WTC11 (cell line): ENCODE measurements around the gene VDR. TPM values are rescaled to one million over a fixed set of nuclear protein-coding genes. Genes with fewer than 3 reads are reported as not detected.
A peak's percentile ranks its signal among the peaks of the same experiment; 100 is the strongest.

ENCODE experiments used
- ATAC-seq: fragments of 200-7000 bp; cut with Tn5 transposase; 2 replicates; pipeline ENCODE4 v1.10.0; 2021; ENCODE audit warnings: mild to moderate bottlenecking, moderate library complexity
- CTCF ChIA-PET: fragments of 300-600 bp; sonication (Branson Sonifier 250); formaldehyde crosslinking; loops from one replicate; lab custom pipeline; 2021; ENCODE audit warnings: antibody characterized with exemption; lab: Charles Lee
- POLR2A ChIA-PET: fragments of 350-600 bp; sonication (Branson Sonifier 250); formaldehyde crosslinking; loops from one replicate; lab custom pipeline; 2021; ENCODE audit warnings: antibody characterized with exemption; lab: Charles Lee
- DNase-seq: peaks from one replicate; pipeline ENCODE4 v3.0.0; 2021; ENCODE audit warnings: low spot score
- H3K27ac Mint-ChIP-seq: 2 replicates; pipeline ENCODE4 v1.8.0; 2021; ENCODE audit warnings: mixed read lengths
- H3K27me3 Mint-ChIP-seq: 2 replicates; pipeline ENCODE4 v1.8.0; 2021; ENCODE audit warnings: low read depth, mild to moderate bottlenecking, moderate library complexity, mixed read lengths
- H3K36me3 Mint-ChIP-seq: 2 replicates; pipeline ENCODE4 v1.8.0; 2021; ENCODE audit warnings: mixed read lengths
- H3K4me1 Mint-ChIP-seq: 2 replicates; pipeline ENCODE4 v1.8.0; 2022; ENCODE audit warnings: mixed read lengths
- H3K4me3 Mint-ChIP-seq: 2 replicates; pipeline ENCODE4 v1.8.0; 2021; ENCODE audit warnings: mild to moderate bottlenecking, moderate library complexity, mixed read lengths
- H3K9me3 Mint-ChIP-seq: 2 replicates; pipeline ENCODE4 v1.8.0; 2021; ENCODE audit warnings: mixed read lengths
- ATF2 ChIP-seq: sonication (generic); formaldehyde crosslinking; IDR thresholded peaks from 2 replicates; pipeline ENCODE4 v1.8.1; 2022; ENCODE audit warnings: low read depth, missing genetic modification reagents, borderline replicate concordance
- ATF6 ChIP-seq: sonication (generic); formaldehyde crosslinking; IDR thresholded peaks from 2 replicates; pipeline ENCODE4 v1.8.1; 2023; ENCODE audit warnings: mild to moderate bottlenecking, missing genetic modification reagents
- CBFB ChIP-seq: sonication (generic); formaldehyde crosslinking; IDR thresholded peaks from 2 replicates; pipeline ENCODE4 v1.8.1; 2022; ENCODE audit warnings: mild to moderate bottlenecking, low read depth, missing genetic modification reagents
- CREB1 ChIP-seq: sonication (generic); formaldehyde crosslinking; IDR thresholded peaks from 2 replicates; pipeline ENCODE4 v1.8.0; 2023; ENCODE audit warnings: mild to moderate bottlenecking, missing genetic modification reagents
- ELF4 ChIP-seq: sonication (generic); formaldehyde crosslinking; IDR thresholded peaks from 2 replicates; pipeline ENCODE4 v1.8.1; 2022; ENCODE audit warnings: low read depth, mild to moderate bottlenecking, moderate library complexity, missing genetic modification reagents
- ETV6 ChIP-seq: sonication (generic); formaldehyde crosslinking; IDR thresholded peaks from 2 replicates; pipeline ENCODE4 v1.8.1; 2022; ENCODE audit warnings: mild to moderate bottlenecking, missing genetic modification reagents
- FOXK1 ChIP-seq: sonication (generic); formaldehyde crosslinking; IDR thresholded peaks from 2 replicates; pipeline ENCODE4 v1.8.0; 2022; ENCODE audit warnings: mild to moderate bottlenecking, moderate library complexity, missing genetic modification reagents
- IRF1 ChIP-seq: sonication (generic); formaldehyde crosslinking; IDR thresholded peaks from 2 replicates; pipeline ENCODE4 v1.8.0; 2023; ENCODE audit warnings: missing genetic modification reagents
- IRF2 ChIP-seq: sonication (generic); formaldehyde crosslinking; IDR thresholded peaks from 2 replicates; pipeline ENCODE4 v1.8.0; 2022; ENCODE audit warnings: low read depth, missing genetic modification reagents, borderline replicate concordance
- KAT7 ChIP-seq: sonication (generic); formaldehyde crosslinking; IDR thresholded peaks from 2 replicates; pipeline ENCODE4 v1.8.1; 2023; ENCODE audit warnings: missing genetic modification reagents, mild to moderate bottlenecking, borderline replicate concordance
- NR1H2 ChIP-seq: sonication (generic); formaldehyde crosslinking; IDR thresholded peaks from 2 replicates; pipeline ENCODE4 v1.9.0; 2021; ENCODE audit warnings: mild to moderate bottlenecking, moderate library complexity, missing genetic modification reagents
- NR3C1 ChIP-seq: sonication (generic); formaldehyde crosslinking; conservative IDR thresholded peaks from 2 replicates; pipeline ENCODE4 v1.8.1; 2023; ENCODE audit warnings: low read depth, mild to moderate bottlenecking, missing genetic modification reagents
- RELA ChIP-seq: sonication (generic); formaldehyde crosslinking; IDR thresholded peaks from 2 replicates; pipeline ENCODE4 v1.8.1; 2022; ENCODE audit warnings: missing genetic modification reagents, mild to moderate bottlenecking, borderline replicate concordance
- RORB ChIP-seq: fragments of 250-450 bp; sonication (Bioruptor Pico); IDR thresholded peaks from 2 replicates; pipeline ENCODE4 v1.9.0; 2021; ENCODE audit warnings: mild to moderate bottlenecking
- SMAD4 ChIP-seq: sonication (generic); formaldehyde crosslinking; IDR thresholded peaks from 2 replicates; pipeline ENCODE4 v1.8.0; 2022; ENCODE audit warnings: mild to moderate bottlenecking, missing genetic modification reagents
- SP1 ChIP-seq: sonication (generic); formaldehyde crosslinking; conservative IDR thresholded peaks from 2 replicates; pipeline ENCODE4 v1.8.1; 2022; ENCODE audit warnings: missing genetic modification reagents
- TEAD4 ChIP-seq: sonication (generic); formaldehyde crosslinking; IDR thresholded peaks from 2 replicates; pipeline ENCODE4 v1.8.0; 2022; ENCODE audit warnings: mild to moderate bottlenecking, missing genetic modification reagents
- TP53 ChIP-seq: sonication (generic); formaldehyde crosslinking; IDR thresholded peaks from 2 replicates; pipeline ENCODE4 v1.8.1; 2023; ENCODE audit warnings: mild to moderate bottlenecking, missing genetic modification reagents
- ZNF138 ChIP-seq: sonication (generic); formaldehyde crosslinking; conservative IDR thresholded peaks from 2 replicates; pipeline ENCODE4 v1.8.1; 2022; ENCODE audit warnings: mild to moderate bottlenecking, moderate library complexity, missing genetic modification reagents
- ZNF232 ChIP-seq: sonication (generic); formaldehyde crosslinking; IDR thresholded peaks from 2 replicates; pipeline ENCODE4 v1.8.0; 2022; ENCODE audit warnings: mild to moderate bottlenecking, missing genetic modification reagents
- ZNF423 ChIP-seq: fragments of 250-450 bp; sonication (Bioruptor Pico); IDR thresholded peaks from 2 replicates; pipeline ENCODE4 v2.1.2; 2022; ENCODE audit warnings: mild to moderate bottlenecking, moderate library complexity
- ZSCAN18 ChIP-seq: fragments of 250-450 bp; sonication (Bioruptor Pico); IDR thresholded peaks from 2 replicates; pipeline ENCODE4 v2.1.2; 2022; ENCODE audit warnings: mild to moderate bottlenecking, moderate library complexity
- total RNA-seq: library from RNA; stranded (reverse); gene quantifications from 3 replicates; pipeline ENCODE4 v1.2.3, GENCODE V29; 2021
- TF ChIP-seq, protein P1 (sequence below): sonication (generic); formaldehyde crosslinking; IDR thresholded peaks from 2 replicates; pipeline ENCODE4 v1.8.0; 2022; ENCODE audit warnings: mild to moderate bottlenecking, missing genetic modification reagents
- TF ChIP-seq, protein P2 (sequence below): sonication (generic); formaldehyde crosslinking; IDR thresholded peaks from 2 replicates; pipeline ENCODE4 v1.8.1; 2023; ENCODE audit warnings: mild to moderate bottlenecking, missing genetic modification reagents, moderate library complexity
- TF ChIP-seq, protein P3 (sequence below): sonication (generic); formaldehyde crosslinking; IDR thresholded peaks from 2 replicates; pipeline ENCODE4 v1.8.1; 2023; ENCODE audit warnings: mild to moderate bottlenecking, missing genetic modification reagents, moderate library complexity
- TF ChIP-seq, protein P4 (sequence below): fragments of 250-450 bp; sonication (Bioruptor Pico); IDR thresholded peaks from 2 replicates; pipeline ENCODE4 v1.9.0; 2021; ENCODE audit warnings: mild to moderate bottlenecking

Gene VDR
- total RNA-seq, 1 experiment from 2014 or later = 1.3 TPM

DNA sequence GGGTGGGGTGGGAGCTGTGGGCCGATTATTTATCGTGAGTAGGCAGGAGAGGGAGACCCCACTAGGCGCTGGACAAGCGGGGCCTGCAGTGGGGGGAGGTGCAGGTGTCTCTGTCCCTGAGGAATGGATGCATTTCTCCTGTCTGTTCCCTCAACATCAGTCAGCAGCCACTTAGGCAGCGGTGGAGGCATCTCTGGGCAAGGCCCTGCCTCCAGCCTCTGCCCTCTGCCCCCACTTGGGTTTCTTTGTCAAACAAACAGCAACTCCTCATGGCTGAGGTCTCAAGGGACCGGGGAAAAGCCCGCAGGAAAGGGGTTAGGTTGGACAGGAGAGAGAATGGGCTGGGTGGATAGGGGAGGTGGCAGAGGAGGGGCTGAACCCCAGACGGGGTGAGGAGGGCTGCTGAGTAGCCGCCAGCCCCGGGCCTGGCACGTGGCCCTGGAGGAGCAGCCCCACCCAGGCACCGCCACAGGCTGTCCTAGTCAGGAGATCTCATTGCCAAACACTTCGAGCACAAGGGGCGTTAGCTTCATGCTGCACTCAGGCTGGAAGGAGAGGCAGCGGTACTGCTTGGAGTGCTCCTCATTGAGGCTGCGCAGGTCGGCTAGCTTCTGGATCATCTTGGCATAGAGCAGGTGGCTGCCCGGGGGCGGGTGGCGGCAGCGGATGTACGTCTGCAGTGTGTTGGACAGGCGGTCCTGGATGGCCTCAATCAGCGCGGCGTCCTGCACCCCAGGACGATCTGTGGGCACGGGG lies 60.4 kb downstream of the VDR start:
- no peak for DNase-seq
- H3K36me3 Mint-ChIP-seq = no peaks in the 10 kb centered on the region
- ChIA-PET POLR2A (no interaction called here), CTCF (interaction anchor here (1.5 to 1.8 kb wide), 2 partner anchors 47 to 65 kb away, joined by 4 to 6 read pairs; no protein-coding TSS in a partner anchor)
- peaks cover 15% of the 10 kb centered on the region for H3K4me1 Mint-ChIP-seq
- H3K4me3 Mint-ChIP-seq = no peak overlapping the region
- ATAC-seq = no peak
- H3K27me3 Mint-ChIP-seq = peaks cover 2% of the 10 kb centered on the region; the same call in 1 of the 2 replicates
- TF ChIP-seq ZNF138 (CRISPR knock-in tag) (no peak), ZNF232 (CRISPR knock-in tag) (no peak), FOXK1 (CRISPR knock-in tag) (no peak), RELA (CRISPR knock-in tag) (no peak), ZSCAN18 (CRISPR knock-in tag) (no peak), KAT7 (CRISPR knock-in tag) (no peak), IRF2 (CRISPR knock-in tag) (no peak), CBFB (no peak), IRF1 (no peak), NR1H2 (no peak), TEAD4 (CRISPR knock-in tag) (no peak), ETV6 (CRISPR knock-in tag) (no peak), ATF2 (no peak), SP1 (no peak), SMAD4 (CRISPR knock-in tag) (no peak), NR3C1 (CRISPR knock-in tag) (no peak), ELF4 (no peak)
- TF ChIP-seq, protein P1, sequence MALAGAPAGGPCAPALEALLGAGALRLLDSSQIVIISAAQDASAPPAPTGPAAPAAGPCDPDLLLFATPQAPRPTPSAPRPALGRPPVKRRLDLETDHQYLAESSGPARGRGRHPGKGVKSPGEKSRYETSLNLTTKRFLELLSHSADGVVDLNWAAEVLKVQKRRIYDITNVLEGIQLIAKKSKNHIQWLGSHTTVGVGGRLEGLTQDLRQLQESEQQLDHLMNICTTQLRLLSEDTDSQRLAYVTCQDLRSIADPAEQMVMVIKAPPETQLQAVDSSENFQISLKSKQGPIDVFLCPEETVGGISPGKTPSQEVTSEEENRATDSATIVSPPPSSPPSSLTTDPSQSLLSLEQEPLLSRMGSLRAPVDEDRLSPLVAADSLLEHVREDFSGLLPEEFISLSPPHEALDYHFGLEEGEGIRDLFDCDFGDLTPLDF (CRISPR knock-in tag) = no peak
- no peaks in the 10 kb centered on the region for H3K9me3 Mint-ChIP-seq
- H3K27ac Mint-ChIP-seq = no peak overlapping the region

- no peaks in the 10 kb centered on the region for H3K36me3 Mint-ChIP-seq
- no peak overlapping the region for H3K4me3 Mint-ChIP-seq
- TF ChIP-seq SP1 (no peak), CREB1 (CRISPR knock-in tag) (no peak), ATF6 (CRISPR knock-in tag) (no peak), ZNF423 (CRISPR knock-in tag) (no peak), RORB (CRISPR knock-in tag) (no peak), TP53 (CRISPR knock-in tag) (no peak), RELA (CRISPR knock-in tag) (no peak)
- TF ChIP-seq, protein P2, sequence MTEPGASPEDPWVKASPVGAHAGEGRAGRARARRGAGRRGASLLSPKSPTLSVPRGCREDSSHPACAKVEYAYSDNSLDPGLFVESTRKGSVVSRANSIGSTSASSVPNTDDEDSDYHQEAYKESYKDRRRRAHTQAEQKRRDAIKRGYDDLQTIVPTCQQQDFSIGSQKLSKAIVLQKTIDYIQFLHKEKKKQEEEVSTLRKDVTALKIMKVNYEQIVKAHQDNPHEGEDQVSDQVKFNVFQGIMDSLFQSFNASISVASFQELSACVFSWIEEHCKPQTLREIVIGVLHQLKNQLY (CRISPR knock-in tag) = no peak
- TF ChIP-seq, protein P3, sequence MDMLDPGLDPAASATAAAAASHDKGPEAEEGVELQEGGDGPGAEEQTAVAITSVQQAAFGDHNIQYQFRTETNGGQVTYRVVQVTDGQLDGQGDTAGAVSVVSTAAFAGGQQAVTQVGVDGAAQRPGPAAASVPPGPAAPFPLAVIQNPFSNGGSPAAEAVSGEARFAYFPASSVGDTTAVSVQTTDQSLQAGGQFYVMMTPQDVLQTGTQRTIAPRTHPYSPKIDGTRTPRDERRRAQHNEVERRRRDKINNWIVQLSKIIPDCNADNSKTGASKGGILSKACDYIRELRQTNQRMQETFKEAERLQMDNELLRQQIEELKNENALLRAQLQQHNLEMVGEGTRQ (CRISPR knock-in tag) = no peak
- TF ChIP-seq, protein P4, sequence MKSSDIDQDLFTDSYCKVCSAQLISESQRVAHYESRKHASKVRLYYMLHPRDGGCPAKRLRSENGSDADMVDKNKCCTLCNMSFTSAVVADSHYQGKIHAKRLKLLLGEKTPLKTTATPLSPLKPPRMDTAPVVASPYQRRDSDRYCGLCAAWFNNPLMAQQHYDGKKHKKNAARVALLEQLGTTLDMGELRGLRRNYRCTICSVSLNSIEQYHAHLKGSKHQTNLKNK (CRISPR knock-in tag) = no peak
These were observed 61.4 kb downstream of the VDR start for GRCh38 chr12:47843226-47843980.

More at GRCh38 chr12:47843226-47843980, 61.4 kb downstream of the VDR start:
- ATAC-seq = peak; percentile 42
- no peak overlapping the region for H3K27ac Mint-ChIP-seq
- ChIA-PET POLR2A (no interaction called here), CTCF (interaction anchor here (0.8 to 2.0 kb wide), 17 partner anchors 9 to 340 kb away, joined by 3 to 10 read pairs (median 4); partner anchors contain the start of gene CCDC184)
- H3K4me1 Mint-ChIP-seq = peaks cover 15% of the 10 kb centered on the region
- DNase-seq = no peak
- peaks cover 2% of the 10 kb centered on the region; the same call in 1 of the 2 replicates for H3K27me3 Mint-ChIP-seq
- no peaks in the 10 kb centered on the region for H3K9me3 Mint-ChIP-seq
